SU-DHL-6 (cell line): ENCODE measurements around the gene POLA2.

Experiments
- CTCF ChIP-seq: fragments of 200-600 bp; sonication (generic); IDR thresholded peaks from one replicate; pipeline ENCODE4 v1.5.1; 2017; ENCODE audit warnings: antibody characterized with exemption, mild to moderate bottlenecking, low read length, moderate library complexity; ENCODE audit not compliant: insufficient read depth, poor library complexity, severe bottlenecking
- EZH2phosphoT487 ChIP-seq: fragments of 200-600 bp; sonication (generic), shearing (Covaris generic); conservative IDR thresholded peaks from 2 replicates; pipeline ENCODE4 v1.6.1; 2018; ENCODE audit warnings: mild to moderate bottlenecking, antibody characterized with exemption, low read length, moderate library complexity, mixed read lengths

GRCh38 chr11:65314501-65315203 is 52.9 kb downstream of the POLA2 start, which contains the start of gene CDC42EP2:
- TF ChIP-seq CTCF (no peak), EZH2phosphoT487 (no peak)
